Measurements from ENCODE around the gene HEATR5A. TPM values are rescaled to one million over a fixed set of nuclear protein-coding genes. Genes with fewer than 3 reads are reported as not detected.

The HEATR5A gene
- total and polyA plus RNA-seq, 9 of the 15 experiments (the other 6 are each of a cell fraction or from before 2014, with no cell fraction given), result 8.0 to 50.9 (median 23.0) TPM

DNA sequence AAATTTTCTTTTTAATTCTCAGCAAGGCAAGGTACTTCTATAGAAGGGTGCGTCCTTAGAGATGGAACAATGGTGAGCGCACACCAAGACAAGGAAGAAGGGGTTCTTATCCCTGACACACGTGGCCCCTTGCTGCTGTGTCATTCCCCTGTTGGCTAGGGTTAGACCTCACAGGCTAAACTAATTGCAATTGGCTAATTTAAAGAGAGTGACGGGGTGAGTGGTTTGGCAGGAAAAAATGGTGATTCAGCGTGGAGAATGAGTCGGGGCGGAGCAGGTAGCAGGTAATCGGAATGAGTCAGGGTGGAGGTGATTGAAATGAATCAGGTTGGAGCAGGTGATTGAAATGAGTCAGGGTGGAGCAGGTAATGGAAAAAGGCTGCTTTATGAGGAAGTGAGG lies 176.5 kb downstream of the HEATR5A start:
- Histone ChIP-seq H3K9me3 (replicated peaks; ENCODE audit: control insufficient read depth, insufficient read depth, low read depth, low read length) (no peaks in the 10 kb centered on the region), H4K20me1 (replicated peaks; ENCODE audit: control insufficient read depth, insufficient read depth, low read length) (no peaks in the 10 kb centered on the region), H3K9me1 (ENCODE audit: control insufficient read depth, insufficient read depth, low read length) (no peaks in the 10 kb centered on the region), H3K27ac (ENCODE audit: extremely low read depth, low read depth, low read length) (peak overlapping the region; percentile 64; the same call in 2 of the 3 replicates), H3K4me2 (ENCODE audit: insufficient read depth, low read length) (no peak overlapping the region), H3K27me3 (ENCODE audit: control insufficient read depth in 2 of 2, insufficient read depth in 2 of 2, low read length in 2 of 2) (no peaks in the 10 kb centered on the region), H3K4me3 (no peak overlapping the region), H3K79me2 (ENCODE audit: control insufficient read depth, insufficient read depth, low read length) (no peaks in the 10 kb centered on the region), H2AFZ (ENCODE audit: low read depth, low read length) (peak overlapping the region; percentile 86), H3K36me3 (ENCODE audit: control insufficient read depth, insufficient read depth, low read length) (no peaks in the 10 kb centered on the region), H3K4me1 (replicated peaks in 1 of 2; ENCODE audit: control insufficient read depth in 2 of 2, insufficient read depth in 2 of 2, low read length in 2 of 2) (peaks cover 0 to 34% of the 10 kb centered on the region in 2 experiments; a peak in 3 of 5 replicates), H3K9ac (ENCODE audit: insufficient read depth in 1 of 2, low read depth in 2 of 2, low read length in 2 of 2) (peak overlapping the region in 1 of 2 experiments; percentile 45; a peak in 1 of 4 replicates)
- 16% methylated on average over 8 of the region's 8 CpGs for WGBS (ENCODE audit: insufficient coverage, low coverage, missing lambda C conversion rate)
- peak; percentile 89 for FAIRE-seq
- in situ Hi-C loops (cut with MboI), result no loop called here
- ChIA-PET CTCF (ENCODE audit: low intra/inter-chr PET ratio) (no interaction called here), POLR2A (no interaction called here)
- peak in 1 of 4 experiments; percentile 70 for DNase-seq (ENCODE audit: extremely low read depth in 1 of 4, low spot score in 3 of 4)
- peak; percentile 66 for ATAC-seq
- intact Hi-C loops (cut with micrococcal nuclease), result loop anchor here (5.0 kb wide), 1 partner anchor 37 kb away; the partner anchor contains the start of gene HECTD1
- BruUV-seq (replicated peaks), result no TSS peak
- TF ChIP-seq ZNF561 (CRISPR knock-in tag; conservative IDR thresholded peaks at IDR 0.05), result no peak
- TF ChIP-seq, protein P1, sequence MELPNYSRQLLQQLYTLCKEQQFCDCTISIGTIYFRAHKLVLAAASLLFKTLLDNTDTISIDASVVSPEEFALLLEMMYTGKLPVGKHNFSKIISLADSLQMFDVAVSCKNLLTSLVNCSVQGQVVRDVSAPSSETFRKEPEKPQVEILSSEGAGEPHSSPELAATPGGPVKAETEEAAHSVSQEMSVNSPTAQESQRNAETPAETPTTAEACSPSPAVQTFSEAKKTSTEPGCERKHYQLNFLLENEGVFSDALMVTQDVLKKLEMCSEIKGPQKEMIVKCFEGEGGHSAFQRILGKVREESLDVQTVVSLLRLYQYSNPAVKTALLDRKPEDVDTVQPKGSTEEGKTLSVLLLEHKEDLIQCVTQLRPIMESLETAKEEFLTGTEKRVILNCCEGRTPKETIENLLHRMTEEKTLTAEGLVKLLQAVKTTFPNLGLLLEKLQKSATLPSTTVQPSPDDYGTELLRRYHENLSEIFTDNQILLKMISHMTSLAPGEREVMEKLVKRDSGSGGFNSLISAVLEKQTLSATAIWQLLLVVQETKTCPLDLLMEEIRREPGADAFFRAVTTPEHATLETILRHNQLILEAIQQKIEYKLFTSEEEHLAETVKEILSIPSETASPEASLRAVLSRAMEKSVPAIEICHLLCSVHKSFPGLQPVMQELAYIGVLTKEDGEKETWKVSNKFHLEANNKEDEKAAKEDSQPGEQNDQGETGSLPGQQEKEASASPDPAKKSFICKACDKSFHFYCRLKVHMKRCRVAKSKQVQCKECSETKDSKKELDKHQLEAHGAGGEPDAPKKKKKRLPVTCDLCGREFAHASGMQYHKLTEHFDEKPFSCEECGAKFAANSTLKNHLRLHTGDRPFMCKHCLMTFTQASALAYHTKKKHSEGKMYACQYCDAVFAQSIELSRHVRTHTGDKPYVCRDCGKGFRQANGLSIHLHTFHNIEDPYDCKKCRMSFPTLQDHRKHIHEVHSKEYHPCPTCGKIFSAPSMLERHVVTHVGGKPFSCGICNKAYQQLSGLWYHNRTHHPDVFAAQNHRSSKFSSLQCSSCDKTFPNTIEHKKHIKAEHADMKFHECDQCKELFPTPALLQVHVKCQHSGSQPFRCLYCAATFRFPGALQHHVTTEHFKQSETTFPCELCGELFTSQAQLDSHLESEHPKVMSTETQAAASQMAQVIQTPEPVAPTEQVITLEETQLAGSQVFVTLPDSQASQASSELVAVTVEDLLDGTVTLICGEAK (IDR thresholded peaks at IDR 0.05), result no peak
- TF ChIP-seq, protein P1 (CRISPR knock-in tag; IDR thresholded peaks at IDR 0.05), result no peak
- no peak for TF ChIP-seq TSC22D4 (tag; IDR thresholded peaks at IDR 0.05)
- TF ChIP-seq, protein P2, sequence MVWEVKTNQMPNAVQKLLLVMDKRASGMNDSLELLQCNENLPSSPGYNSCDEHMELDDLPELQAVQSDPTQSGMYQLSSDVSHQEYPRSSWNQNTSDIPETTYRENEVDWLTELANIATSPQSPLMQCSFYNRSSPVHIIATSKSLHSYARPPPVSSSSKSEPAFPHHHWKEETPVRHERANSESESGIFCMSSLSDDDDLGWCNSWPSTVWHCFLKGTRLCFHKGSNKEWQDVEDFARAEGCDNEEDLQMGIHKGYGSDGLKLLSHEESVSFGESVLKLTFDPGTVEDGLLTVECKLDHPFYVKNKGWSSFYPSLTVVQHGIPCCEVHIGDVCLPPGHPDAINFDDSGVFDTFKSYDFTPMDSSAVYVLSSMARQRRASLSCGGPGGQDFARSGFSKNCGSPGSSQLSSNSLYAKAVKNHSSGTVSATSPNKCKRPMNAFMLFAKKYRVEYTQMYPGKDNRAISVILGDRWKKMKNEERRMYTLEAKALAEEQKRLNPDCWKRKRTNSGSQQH (CRISPR knock-in tag; IDR thresholded peaks at IDR 0.05), result no peak
- TF ChIP-seq ZNF589 (CRISPR knock-in tag; IDR thresholded peaks at IDR 0.05; ENCODE audit: low read depth), result no peak
- no peak for TF ChIP-seq CCNT2 (IDR thresholded peaks at IDR 0.05; ENCODE audit: borderline replicate concordance, extremely low read depth, insufficient read length, low read depth, low read length)
- TF ChIP-seq, protein P3, sequence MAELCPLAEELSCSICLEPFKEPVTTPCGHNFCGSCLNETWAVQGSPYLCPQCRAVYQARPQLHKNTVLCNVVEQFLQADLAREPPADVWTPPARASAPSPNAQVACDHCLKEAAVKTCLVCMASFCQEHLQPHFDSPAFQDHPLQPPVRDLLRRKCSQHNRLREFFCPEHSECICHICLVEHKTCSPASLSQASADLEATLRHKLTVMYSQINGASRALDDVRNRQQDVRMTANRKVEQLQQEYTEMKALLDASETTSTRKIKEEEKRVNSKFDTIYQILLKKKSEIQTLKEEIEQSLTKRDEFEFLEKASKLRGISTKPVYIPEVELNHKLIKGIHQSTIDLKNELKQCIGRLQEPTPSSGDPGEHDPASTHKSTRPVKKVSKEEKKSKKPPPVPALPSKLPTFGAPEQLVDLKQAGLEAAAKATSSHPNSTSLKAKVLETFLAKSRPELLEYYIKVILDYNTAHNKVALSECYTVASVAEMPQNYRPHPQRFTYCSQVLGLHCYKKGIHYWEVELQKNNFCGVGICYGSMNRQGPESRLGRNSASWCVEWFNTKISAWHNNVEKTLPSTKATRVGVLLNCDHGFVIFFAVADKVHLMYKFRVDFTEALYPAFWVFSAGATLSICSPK (IDR thresholded peaks at IDR 0.05; ENCODE audit: borderline replicate concordance), result no peak
- no peak for TF ChIP-seq ZNF121 (CRISPR knock-in tag; conservative IDR thresholded peaks at IDR 0.05)
- no peak for TF ChIP-seq HMGN3 (IDR thresholded peaks at IDR 0.05; ENCODE audit: borderline replicate concordance, extremely low read depth, insufficient read length, low read depth, low read length)
